ENCODE data around the gene TRPM1. TPM values are rescaled to one million over a fixed set of nuclear protein-coding genes. Genes with fewer than 3 reads are reported as not detected.
A peak's percentile ranks its signal among the peaks of the same experiment; 100 is the strongest.

Gene TRPM1
- total and polyA plus RNA-seq, 7 donors = 0.03 TPM; not detected in 6

- Histone ChIP-seq H3K4me3 (no peak overlapping the region), H3K36me3 (ENCODE audit: insufficient read depth in 1 of 2, low read depth in 1 of 2) (no peaks in the 10 kb centered on the region), H3K27me3 (ENCODE audit: insufficient read depth in 3 of 3, low read length in 2 of 3) (no peaks in the 10 kb centered on the region), H3K4me1 (no peaks in the 10 kb centered on the region), H3K27ac (no peak overlapping the region), H3K9me3 (no peaks in the 10 kb centered on the region)
- TF ChIP-seq CTCF (IDR thresholded peaks at IDR 0.05) = no peak
- 73 to 78% (median 75%) methylated on average over 3 of the region's 3 CpGs for WGBS, 3 donors
- ATAC-seq (peak in 1 of 4 donors; percentile 40), DNase-seq (no peak)
- intact Hi-C loops (cut with DNase I) = loop anchor here in 1 of 2 donors (2.0 kb wide), 1 partner anchor 27 kb away; no protein-coding TSS in a partner anchor
Measured at GRCh38 chr15:31031471-31032067, 70.0 kb downstream of the TRPM1 start.

GRCh38 chr15:31027910-31028578, 73.5 kb downstream of the TRPM1 start:
- DNase-seq = no peak
- no peak overlapping the region for H3K4me3 ChIP-seq
- H3K36me3 ChIP-seq (ENCODE audit: insufficient read depth in 1 of 2, low read depth in 1 of 2) = no peaks in the 10 kb centered on the region
- no peaks in the 10 kb centered on the region for H3K27me3 ChIP-seq (ENCODE audit: insufficient read depth in 3 of 3, low read length in 2 of 3)
- intact Hi-C loops (cut with DNase I) = no loop called here
- no peak for ATAC-seq
- no peak overlapping the region for H3K27ac ChIP-seq
- no peaks in the 10 kb centered on the region for H3K4me1 ChIP-seq
- no peak for TF ChIP-seq CTCF (IDR thresholded peaks at IDR 0.05)
- WGBS, 3 donors = 76 to 81% (median 79%) methylated on average over 8 of the region's 8 CpGs
- H3K9me3 ChIP-seq = no peaks in the 10 kb centered on the region

- H3K36me3 ChIP-seq (ENCODE audit: insufficient read depth in 1 of 2, low read depth in 1 of 2) = no peaks in the 10 kb centered on the region
- ATAC-seq (no peak), DNase-seq (no peak)
- WGBS, 3 donors = 90 to 93% (median 91%) methylated on average over 25 of the region's 25 CpGs
- TF ChIP-seq CTCF (IDR thresholded peaks at IDR 0.05) = no peak
- H3K4me3 ChIP-seq = no peak overlapping the region
- H3K4me1 ChIP-seq = no peaks in the 10 kb centered on the region
- H3K27me3 ChIP-seq (ENCODE audit: insufficient read depth in 3 of 3, low read length in 2 of 3) = no peaks in the 10 kb centered on the region
- intact Hi-C loops (cut with DNase I) = no loop called here
- H3K9me3 ChIP-seq = no peaks in the 10 kb centered on the region
- H3K27ac ChIP-seq = no peak overlapping the region
Measured at GRCh38 chr15:31025996-31026395, 75.5 kb downstream of the TRPM1 start.

- TF ChIP-seq CTCF (IDR thresholded peaks at IDR 0.05) = no peak
- no peaks in the 10 kb centered on the region for H3K4me1 ChIP-seq
- H3K4me3 ChIP-seq = no peak overlapping the region
- no peak overlapping the region for H3K27ac ChIP-seq
- no peaks in the 10 kb centered on the region for H3K27me3 ChIP-seq (ENCODE audit: insufficient read depth in 3 of 3, low read length in 2 of 3)
- H3K9me3 ChIP-seq = no peaks in the 10 kb centered on the region
- DNase-seq = no peak
- 35 to 58% (median 51%) methylated on average over 3 of the region's 3 CpGs for WGBS, 3 donors
- H3K36me3 ChIP-seq (ENCODE audit: insufficient read depth in 1 of 2, low read depth in 1 of 2) = no peaks in the 10 kb centered on the region
- intact Hi-C loops (cut with DNase I) = no loop called here
- no peak for ATAC-seq
Measured at GRCh38 chr15:31024979-31025378, 76.5 kb downstream of the TRPM1 start.
